KOPT-K1 (cell line): ENCODE measurements around the gene SDK1.

Source experiments
- H3K27ac ChIP-seq: fragments of 200-600 bp; sonication (generic); 2 replicates; pipeline ENCODE4 v1.5.1; 2016; ENCODE audit warnings: antibody characterized with exemption, mild to moderate bottlenecking, low read depth, low read length; ENCODE audit not compliant: poor library complexity, severe bottlenecking
- H3K36me3 ChIP-seq: fragments of 200-600 bp; sonication (generic); 2 replicates; pipeline ENCODE4 v1.5.1; 2017; ENCODE audit warnings: antibody characterized with exemption, mild to moderate bottlenecking, low read length, moderate library complexity; ENCODE audit not compliant: insufficient read depth
- H3K9me3 ChIP-seq: fragments of 200-600 bp; sonication (generic); 2 replicates; pipeline ENCODE4 v1.5.1; 2017; ENCODE audit warnings: antibody characterized with exemption, low read length, mild to moderate bottlenecking; ENCODE audit not compliant: insufficient read depth, poor library complexity, severe bottlenecking

SDK1 gene

DNA sequence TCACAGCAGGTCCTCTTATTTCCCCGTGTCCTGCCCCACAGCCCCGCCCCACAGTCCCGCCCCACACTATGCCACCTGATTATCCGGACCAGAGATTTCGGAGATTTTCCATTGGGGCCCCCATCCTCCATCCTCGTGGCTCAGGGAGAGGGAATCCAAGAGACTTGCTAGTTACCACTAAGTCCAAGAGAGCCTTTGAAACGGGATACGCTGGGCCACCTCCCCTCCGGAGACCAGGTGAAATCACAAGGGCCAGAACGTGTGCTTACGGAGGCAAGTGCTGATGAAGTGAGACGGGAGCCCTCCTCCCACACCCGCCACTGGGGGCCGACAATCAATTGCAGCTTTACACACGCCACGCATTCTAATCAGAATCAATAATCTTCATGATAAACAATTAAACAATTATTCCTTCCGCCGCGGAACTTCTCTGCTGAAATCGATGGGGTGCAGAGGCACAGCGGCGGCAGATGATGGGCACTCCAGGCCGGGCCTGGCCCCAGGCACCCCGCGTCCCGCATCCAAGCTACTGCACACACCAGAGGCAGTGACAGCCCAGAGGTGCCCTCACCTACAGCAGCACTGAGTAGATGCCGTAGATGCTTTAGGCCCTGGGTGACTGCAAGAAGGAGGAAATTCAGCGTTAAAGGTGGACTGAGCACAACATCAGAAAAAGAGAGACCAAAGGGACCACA lies 847.0 kb downstream of the SDK1 start:
- no peak overlapping the region for H3K27ac ChIP-seq
- no peaks in the 10 kb centered on the region for H3K36me3 ChIP-seq
- H3K9me3 ChIP-seq, result peaks cover 15% of the 10 kb centered on the region

DNA sequence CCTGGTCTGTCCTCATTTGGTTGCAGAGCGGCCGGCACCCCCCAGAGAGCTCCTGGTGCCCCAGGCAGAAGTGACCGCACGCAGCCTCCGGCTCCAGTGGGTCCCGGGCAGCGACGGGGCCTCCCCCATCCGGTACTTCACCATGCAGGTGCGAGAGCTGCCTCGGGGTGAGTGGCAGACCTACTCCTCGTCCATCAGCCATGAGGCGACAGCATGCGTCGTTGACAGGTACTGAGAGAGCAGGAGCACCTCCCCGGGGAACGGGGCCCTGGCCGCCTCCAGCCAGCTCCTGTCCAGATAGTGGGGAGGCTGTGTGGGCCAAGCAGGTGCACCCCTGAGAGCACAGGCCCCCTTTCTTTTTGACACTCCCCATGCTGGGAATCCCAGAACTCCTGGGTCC lies 848.2 kb downstream of the SDK1 start:
- H3K27ac ChIP-seq, result no peak overlapping the region
- H3K9me3 ChIP-seq, result peaks cover 15% of the 10 kb centered on the region
- no peaks in the 10 kb centered on the region for H3K36me3 ChIP-seq

GRCh38 chr7:4149645-4150044 lies 848.6 kb downstream of the SDK1 start:
- peaks cover 15% of the 10 kb centered on the region for H3K9me3 ChIP-seq
- no peaks in the 10 kb centered on the region for H3K36me3 ChIP-seq
- H3K27ac ChIP-seq, result no peak overlapping the region

GRCh38 chr7:4150731-4151130 lies 849.7 kb downstream of the SDK1 start:
- Histone ChIP-seq H3K36me3 (no peaks in the 10 kb centered on the region), H3K27ac (no peak overlapping the region), H3K9me3 (peaks cover 15% of the 10 kb centered on the region)

DNA sequence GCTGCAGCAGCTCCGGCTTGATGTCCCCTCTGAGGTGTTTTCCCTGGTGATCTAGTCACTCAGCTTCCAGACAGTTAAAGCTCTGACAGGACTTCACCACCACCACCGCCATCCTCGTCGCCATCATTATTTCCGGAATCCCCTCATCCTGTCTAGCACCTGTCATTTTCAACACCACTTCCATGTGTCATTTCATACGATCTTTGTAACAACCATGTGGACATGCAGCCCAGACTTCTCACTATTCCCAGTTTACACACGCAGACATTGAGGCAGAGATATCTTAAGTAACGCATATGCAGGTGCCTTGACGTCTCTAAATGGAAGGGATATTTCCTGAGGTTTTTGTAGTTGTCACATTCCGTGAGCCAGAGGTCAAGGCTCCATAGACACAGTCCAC lies 850.5 kb downstream of the SDK1 start:
- Histone ChIP-seq H3K9me3 (peaks cover 15% of the 10 kb centered on the region), H3K36me3 (no peaks in the 10 kb centered on the region), H3K27ac (no peak overlapping the region)

GRCh38 chr7:4151926-4152549 lies 851.0 kb downstream of the SDK1 start:
- no peaks in the 10 kb centered on the region for H3K36me3 ChIP-seq
- peaks cover 15% of the 10 kb centered on the region for H3K9me3 ChIP-seq
- H3K27ac ChIP-seq, result no peak overlapping the region

DNA sequence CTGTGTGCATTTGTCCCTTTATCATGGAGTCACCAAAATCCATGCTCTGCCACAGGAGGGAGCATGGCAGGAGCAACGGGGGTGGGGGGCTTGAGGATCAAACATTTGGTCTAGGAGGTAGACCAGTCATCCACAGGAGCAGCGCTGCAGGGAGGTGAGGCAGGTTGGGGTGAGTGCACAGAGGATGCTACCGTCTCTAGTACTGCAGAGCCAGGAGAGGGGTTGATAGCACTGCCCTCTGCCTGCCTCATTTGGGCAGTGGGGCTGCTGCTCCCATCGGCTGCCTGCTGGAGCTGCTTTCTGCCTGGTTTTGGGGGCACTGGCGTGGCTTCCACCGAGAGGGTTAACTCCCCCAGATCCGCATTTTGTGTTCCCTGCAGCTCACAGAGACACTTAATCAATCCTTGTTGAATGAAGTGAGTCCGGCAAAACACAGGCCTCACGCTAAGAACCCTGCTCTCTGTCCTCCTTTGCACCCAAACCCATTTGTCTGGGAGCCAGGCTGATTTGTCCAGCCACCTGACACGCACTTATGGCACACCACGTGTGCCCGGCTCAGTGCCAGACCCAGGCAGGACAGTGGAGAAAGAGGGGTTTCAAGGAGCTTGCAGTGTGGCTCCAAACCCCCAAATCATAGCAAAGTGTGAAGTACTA lies 854.0 kb downstream of the SDK1 start:
- H3K27ac ChIP-seq, result no peak overlapping the region
- no peaks in the 10 kb centered on the region for H3K36me3 ChIP-seq
- H3K9me3 ChIP-seq, result peaks cover 10% of the 10 kb centered on the region

- H3K36me3 ChIP-seq, result no peaks in the 10 kb centered on the region
- H3K9me3 ChIP-seq, result no peaks in the 10 kb centered on the region
- H3K27ac ChIP-seq, result no peak overlapping the region
Observed at GRCh38 chr7:4156190-4156589, 855.1 kb downstream of the SDK1 start.

- no peak overlapping the region for H3K27ac ChIP-seq
- peaks cover 6% of the 10 kb centered on the region for H3K9me3 ChIP-seq
- no peaks in the 10 kb centered on the region for H3K36me3 ChIP-seq
Observed at GRCh38 chr7:4157651-4158050, 856.6 kb downstream of the SDK1 start.

DNA sequence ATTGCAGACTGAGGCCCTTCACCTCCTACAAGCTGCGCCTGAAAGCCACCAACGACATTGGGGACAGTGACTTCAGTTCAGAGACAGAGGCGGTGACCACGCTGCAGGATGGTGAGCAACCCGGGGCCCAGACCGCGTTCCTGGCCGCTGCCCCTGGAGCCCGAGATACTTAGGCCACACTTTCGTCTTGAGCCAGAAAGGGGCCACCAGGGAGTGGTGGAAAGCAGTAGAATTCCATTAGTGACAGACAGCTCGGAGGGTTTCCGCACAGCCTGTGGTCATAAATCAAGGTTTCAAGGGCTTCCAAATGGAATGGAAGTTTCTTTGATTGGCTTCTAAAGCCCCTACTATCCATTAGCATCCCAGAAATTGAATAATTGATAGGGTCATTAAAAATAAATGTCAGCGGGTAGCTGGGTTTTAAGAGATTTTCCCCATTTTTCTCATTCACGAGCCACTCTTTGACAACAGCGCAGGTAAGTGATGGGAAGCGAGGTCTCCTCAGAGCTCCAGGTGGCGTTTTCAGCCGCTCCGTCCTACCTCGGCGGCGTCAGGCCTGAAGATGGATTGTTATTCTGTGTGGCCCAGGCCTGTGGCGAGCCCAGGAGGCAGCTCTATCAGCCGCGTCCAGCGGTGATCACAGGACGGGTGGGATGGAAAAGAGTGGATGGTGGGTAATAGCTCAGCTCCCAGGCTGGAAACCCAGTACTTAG lies 857.5 kb downstream of the SDK1 start:
- Histone ChIP-seq H3K9me3 (peaks cover 6% of the 10 kb centered on the region), H3K36me3 (no peaks in the 10 kb centered on the region), H3K27ac (no peak overlapping the region)

GRCh38 chr7:4159154-4159501 lies 858.1 kb downstream of the SDK1 start:
- no peaks in the 10 kb centered on the region for H3K36me3 ChIP-seq
- H3K27ac ChIP-seq, result no peak overlapping the region
- peaks cover 6% of the 10 kb centered on the region for H3K9me3 ChIP-seq

- H3K36me3 ChIP-seq, result no peaks in the 10 kb centered on the region
- H3K9me3 ChIP-seq, result peaks cover 6% of the 10 kb centered on the region
- H3K27ac ChIP-seq, result no peak overlapping the region
Observed at GRCh38 chr7:4159761-4160554, 858.9 kb downstream of the SDK1 start.

- Histone ChIP-seq H3K27ac (no peak overlapping the region), H3K36me3 (no peaks in the 10 kb centered on the region), H3K9me3 (peaks cover 6% of the 10 kb centered on the region)
Observed at GRCh38 chr7:4162884-4163564, 862.0 kb downstream of the SDK1 start.

DNA sequence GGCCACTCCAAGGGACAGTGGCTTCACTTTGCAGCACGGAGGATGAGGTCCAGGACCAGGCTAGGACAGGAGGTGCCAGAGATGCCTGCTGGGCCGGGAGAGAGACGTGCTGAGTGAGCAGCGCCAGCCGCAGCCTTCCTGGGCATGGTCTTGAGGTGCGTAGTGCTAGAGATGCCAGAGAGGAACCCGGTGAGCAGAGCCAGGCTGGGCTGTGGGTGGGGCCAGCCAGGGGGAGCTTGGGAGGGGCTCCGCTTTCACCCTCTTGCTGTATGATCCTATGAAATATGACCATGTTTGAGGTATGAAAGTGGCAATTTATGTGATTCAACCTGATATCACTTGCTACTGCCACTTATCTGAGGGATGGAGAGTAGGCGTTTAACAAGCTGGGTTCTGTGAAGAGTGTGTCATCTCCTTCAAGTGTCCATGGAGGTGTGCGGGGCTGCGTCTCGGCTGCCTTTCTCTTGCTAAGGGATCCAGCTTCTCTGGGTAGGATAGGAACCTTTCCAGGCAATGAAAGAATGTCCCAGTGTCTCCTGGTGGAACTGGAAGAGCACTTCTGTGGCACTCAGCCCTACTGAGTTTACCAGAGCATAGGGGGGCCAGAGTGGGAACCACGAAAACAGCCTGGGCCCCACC lies 862.6 kb downstream of the SDK1 start:
- Histone ChIP-seq H3K9me3 (peaks cover 6% of the 10 kb centered on the region), H3K27ac (no peak overlapping the region), H3K36me3 (no peaks in the 10 kb centered on the region)
